HG03039 (cell line): ENCODE results near the gene CD59.
"Not testable (repeated sequence)": the region's sequence is repeated elsewhere in the genome, so short reads cannot be mapped to it uniquely, and the experiment has no call there.

Source experiments
- ATAC-seq: cut with Tn5 transposase; IDR thresholded peaks from one replicate; pipeline ENCODE4 v1.9.1; 2021; ENCODE audit warnings: mild to moderate bottlenecking, moderate library complexity; ENCODE audit not compliant: unreplicated experiment

Gene CD59

DNA sequence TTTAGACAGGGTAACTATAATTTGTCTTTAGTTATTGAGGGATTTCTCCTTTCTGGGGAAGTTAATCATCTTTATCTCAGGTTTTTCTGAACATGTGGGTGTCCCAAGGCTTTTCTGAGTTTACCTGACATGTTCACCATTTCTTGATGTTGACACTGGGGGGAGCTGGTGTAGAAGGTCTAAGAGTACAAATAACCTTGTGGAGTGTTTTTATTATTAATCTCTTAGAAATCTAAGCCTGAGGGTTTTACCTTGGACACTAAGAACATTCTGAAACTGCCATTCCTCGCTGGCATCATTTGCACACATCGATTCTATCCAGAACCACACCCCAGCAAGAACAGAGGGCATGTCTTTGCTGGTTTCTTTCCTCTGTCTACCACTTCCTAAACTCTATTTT, 20.0 kb downstream of the CD59 start:
- no peak for ATAC-seq

- no peak for ATAC-seq
Measured at GRCh38 chr11:33713856-33714398, 22.3 kb downstream of the CD59 start.

DNA sequence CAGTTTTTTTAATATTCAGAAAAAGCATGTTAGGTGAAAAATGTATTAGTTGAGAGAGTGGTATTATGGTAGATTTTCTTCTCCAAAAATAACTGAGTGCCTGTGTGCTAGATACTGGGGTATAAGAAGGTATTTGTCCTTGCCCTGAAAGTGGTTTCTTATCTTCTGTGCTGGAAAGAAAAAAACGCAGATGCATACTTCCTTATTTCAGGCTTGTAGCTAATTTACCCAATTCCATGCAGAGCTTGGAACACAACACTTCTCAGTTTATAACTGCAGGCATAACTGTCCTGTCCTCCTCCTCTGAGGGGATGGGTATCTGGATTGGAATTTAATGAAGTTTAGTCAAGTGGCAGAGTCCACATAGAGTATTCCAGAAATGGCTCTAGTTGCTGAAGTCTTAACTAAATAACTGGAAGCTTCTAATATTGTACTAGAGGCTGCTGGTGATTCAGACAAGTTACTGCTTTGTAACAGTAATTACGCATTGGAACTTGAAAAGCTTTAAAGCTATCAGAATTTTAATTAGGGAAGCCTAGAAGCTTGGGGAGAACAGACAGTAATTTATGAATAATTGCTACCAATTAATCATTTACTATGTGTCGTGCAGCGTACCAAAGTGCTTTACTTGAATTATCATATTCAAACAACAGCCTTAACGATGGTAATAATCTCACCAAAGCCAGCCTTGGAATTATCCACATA, 22.9 kb downstream of the CD59 start:
- no peak for ATAC-seq

- ATAC-seq = no peak
Measured at GRCh38 chr11:33712436-33712835, 23.8 kb downstream of the CD59 start.

- ATAC-seq = no peak
Measured at GRCh38 chr11:33709466-33709865, 26.8 kb downstream of the CD59 start.

- no peak for ATAC-seq
Measured at GRCh38 chr11:33708985-33709384, 27.2 kb downstream of the CD59 start.

DNA sequence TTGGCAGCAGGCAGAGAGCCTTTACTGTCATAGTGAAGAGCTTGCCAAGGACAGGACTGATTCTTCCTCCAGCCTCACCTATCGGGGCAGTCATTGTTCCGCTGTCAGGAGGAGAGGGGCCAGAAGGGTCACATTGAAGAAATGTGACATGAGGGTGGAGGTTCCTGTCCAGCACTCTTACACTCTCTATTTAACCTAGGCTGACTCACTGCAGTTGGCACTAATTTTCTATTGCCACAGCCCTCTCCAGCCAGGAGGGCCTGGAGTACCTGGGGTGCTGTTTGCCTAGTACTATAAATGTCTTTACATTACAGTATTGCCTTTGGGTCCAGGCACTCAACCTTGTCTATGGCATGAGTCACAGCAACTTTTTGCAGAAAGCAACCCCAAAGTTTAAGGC, 28.4 kb downstream of the CD59 start:
- not testable (repeated sequence) for ATAC-seq

DNA sequence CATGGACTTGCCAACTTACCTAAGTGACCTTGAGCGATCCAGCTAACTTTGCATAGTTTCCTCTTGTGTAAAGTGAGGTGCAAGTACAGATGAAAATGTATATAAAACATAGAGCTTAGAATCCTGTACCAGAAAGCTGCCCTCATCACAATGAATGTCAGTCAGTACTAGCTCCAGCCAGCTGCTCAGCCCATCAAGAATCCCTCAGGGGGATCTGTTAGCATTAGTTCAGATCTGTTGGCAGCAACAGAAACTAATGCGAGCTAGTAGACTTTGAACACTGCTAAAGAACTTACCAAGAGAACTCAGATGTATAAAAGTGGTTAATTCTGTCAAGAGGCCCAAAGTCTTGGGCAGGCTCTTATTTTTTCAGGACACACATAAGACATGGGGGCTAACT, 29.3 kb downstream of the CD59 start:
- no peak for ATAC-seq

GRCh38 chr11:33706546-33706945, 29.7 kb downstream of the CD59 start:
- no peak for ATAC-seq

GRCh38 chr11:33704240-33705002, 31.8 kb downstream of the CD59 start:
- ATAC-seq = no peak

DNA sequence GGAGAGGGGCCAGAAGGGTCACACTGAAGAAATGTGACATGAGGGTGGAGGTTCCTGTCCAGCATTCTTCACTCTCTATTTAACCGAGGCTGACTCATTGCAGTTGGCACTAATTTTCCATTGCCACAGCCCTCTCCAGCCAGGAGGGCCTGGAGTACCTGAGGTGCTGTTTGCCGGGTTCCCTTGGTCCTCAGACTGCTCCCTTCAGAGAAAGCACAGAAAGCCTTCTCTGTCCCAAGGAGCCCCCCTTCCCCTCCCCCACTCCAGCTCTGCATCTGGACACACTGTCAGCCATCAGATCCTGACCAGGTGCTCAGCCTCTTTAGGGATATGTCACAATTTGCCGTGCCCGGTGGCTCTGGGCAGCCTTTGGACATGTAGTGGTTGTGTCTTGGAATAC, 32.4 kb downstream of the CD59 start:
- no peak for ATAC-seq

DNA sequence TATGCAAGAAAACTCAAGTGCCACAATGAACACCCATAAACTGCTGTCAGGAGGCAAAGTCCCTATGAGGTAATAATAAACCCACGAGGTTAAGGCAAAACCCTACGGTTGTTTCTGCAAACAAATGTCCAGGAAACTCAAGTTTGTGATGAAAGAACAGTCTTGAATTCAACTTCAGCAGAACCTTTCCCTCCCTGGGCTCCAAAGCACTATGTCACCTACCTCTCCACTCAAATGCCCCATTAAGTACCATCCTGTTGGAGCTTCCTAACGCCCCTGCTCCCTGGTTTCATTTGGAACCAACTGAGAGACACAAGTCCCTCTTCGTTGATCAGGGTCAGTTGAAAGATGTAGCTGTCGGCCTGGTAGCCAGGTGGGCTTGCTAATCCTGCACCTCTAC, 33.0 kb downstream of the CD59 start:
- no peak for ATAC-seq

DNA sequence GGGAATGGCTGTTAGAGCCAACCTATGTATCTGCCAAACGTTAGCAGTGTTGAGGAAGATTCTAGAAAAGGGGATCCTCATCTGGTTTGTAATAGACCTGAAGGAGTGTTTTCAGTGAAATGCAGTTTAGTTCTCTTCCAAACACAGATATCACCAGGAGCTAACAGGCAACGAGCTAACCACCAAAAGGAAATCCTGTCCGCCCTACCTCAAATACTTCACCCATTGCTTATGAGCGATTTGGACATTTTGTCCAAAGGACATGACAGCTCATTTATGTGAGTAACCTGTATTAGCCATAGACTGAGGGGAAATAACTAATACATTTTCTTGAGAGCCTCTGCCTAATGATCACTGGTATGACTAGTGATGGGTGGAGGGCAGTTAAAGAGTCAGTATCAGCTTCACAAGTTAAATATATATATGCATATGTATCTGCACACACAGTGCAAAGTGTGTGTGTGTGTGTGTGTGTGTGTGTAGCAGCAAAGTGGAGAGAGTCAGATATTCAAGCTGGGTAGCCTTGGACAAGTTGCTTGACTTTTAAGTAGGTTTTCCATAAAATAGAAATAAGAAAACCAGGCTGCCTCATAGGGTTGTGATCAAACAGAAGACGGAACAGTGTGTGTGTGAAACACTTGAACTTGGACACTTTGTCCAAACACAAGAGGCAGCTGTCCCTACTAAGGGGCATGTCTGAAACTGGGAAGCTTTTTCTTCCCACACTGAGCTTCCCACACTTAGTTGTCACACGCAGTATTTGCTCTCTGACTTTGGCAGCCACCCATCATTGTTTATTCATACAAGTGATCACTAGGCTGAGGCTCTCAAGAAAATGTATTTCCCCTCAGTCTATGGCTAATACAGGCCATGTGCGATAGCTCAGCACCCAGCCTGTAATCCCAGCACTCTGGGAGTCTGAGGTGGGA, 34.7 kb downstream of the CD59 start:
- ATAC-seq = no peak

GRCh38 chr11:33700502-33701271, 35.5 kb downstream of the CD59 start, which contains the start of gene C11orf91:
C11orf91 (minus strand) TSS chr11:33700826; CDS start chr11:33700740, 86 bp downstream.
- peak; percentile 88 for ATAC-seq

DNA sequence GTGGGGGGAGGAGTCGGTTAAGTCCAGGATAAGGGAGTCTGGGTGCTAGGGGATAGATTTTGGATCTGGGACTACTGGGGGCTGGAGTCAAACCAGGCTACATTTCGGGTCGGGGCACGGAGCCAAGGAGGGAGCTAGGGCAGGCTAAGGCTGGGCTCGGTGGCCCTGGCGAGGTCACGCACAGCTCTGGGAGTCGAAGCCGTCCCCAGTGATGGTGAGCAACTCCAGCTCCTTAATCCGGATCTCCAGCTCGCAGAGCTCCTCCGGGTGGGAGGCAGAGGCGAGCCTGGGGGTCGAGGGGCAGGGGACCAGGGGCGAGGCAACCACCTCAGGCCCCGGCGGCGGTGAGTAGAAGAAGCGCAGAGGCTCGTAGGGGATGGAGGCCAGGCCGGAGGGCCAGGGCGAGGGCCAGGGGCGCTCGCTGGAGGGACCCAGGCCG, 36.1 kb downstream of the CD59 start:
- ATAC-seq = no peak

DNA sequence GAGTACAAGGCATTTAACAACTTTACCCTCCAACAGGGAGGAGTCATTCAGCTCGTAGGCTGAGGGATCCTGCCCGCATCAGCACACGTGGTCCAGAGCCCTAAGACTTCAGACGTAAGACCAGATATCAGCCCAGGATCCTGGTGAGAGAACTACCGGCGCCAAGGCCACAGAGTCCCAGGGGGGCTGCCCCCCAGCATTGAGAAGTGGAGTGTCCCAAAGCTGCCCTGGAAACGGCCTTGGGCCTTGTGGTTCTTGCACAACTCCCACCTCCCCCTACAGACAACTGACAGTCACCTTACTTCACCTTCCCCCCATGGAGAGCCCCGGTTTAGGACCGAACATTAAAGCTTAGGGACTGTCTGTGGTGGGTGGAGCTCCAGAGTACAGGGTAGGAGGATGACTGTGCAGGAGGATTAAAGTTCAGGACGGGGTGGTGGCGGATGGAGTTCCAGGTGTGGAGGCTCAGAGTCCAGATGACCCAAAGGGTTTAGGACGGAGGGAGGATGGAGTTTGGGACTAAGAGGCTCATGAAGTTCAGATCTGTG, 36.6 kb downstream of the CD59 start:
- ATAC-seq = no peak

DNA sequence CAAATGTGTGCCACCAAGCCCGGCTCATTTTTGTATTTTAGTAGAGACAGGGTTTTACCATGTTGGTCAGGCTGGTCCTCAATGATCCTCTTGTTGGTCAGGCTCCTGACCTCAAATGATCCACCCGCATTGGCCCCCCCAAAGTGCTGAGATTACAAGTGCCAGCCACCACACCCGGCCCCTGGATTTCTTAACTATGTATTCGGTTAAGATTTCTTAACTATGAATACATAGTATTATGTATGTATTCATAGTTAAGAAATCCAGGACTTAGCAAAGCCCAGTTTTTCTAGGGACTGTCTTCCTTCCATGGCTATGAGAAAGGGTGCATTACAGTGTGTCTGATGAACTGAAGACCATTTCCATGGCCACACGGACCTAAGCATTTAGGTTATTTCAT, 37.3 kb downstream of the CD59 start:
- no peak for ATAC-seq

- ATAC-seq = no peak
Measured at GRCh38 chr11:33697997-33698396, 38.2 kb downstream of the CD59 start.

DNA sequence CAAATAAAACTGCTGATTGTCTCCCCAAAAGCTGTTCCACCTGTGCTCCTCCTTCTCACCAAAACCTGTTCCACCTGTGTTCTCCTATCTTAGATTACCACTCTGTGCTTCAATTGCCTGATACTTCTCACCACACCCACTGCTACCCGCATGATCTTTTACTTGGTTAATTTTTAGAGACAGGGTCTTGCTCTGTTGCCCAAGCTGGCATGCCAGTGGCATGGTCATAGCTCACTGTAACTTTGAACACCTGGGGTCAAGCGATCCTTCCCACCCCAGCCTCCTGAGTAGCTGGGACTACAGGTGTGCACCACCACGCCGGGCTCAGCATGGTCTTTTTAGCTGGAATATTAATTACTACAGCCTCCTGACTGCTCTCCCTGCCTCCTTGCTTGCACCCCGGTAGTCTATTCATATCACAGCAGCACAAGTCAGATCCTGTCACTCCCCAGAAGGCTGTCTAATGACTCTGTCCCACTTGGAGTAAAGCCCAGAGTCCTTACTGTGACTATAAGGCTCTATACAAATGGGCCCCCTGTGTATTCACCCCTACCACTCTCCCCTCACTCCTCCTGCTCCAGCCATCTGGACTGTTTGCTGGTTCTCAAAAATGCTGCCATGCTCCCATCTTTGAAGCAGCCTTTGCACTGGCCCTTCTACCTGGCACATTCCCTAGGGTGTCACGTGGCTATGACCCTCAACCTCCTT, 39.1 kb downstream of the CD59 start:
- no peak for ATAC-seq
